Endometrial microvascular endothelial cells (primary cell): ENCODE results near the gene ACAP2. TPM values are rescaled to one million over a fixed set of nuclear protein-coding genes. Genes with fewer than 3 reads are reported as not detected.
"Not testable (repeated sequence)": the region's sequence is repeated elsewhere in the genome, so short reads cannot be mapped to it uniquely, and the experiment has no call there.

Experiments used
- in situ Hi-C: cut with HindIII; loops from 2 replicates; pipeline ENCODE4 v1.10.0; 2017; ENCODE audit warnings: low sequenced_read_pairs, low pct_unique_long_range_greater_than_20kb; ENCODE audit errors: inconsistent ontology term
- total RNA-seq: library from RNA; depleted of rRNA; stranded (reverse); fragments of >200 nt; gene quantifications from one replicate; pipeline ENCODE4 v1.2.3, GENCODE V29; 2015; ENCODE audit errors: inconsistent ontology term

ACAP2 gene
- total RNA-seq, result 36.0 TPM

GRCh38 chr3:195442573-195443390 lies at the start of gene ACAP2:
Gene ACAP2, minus strand, starts transcription at chr3:195443020. Its CDS starts 173 bp downstream, at chr3:195442847.
- in situ Hi-C loops, result loop anchor here (10.0 kb wide), 1 partner anchor 288 kb away; no protein-coding TSS in a partner anchor

- in situ Hi-C loops, result no loop called here
These were observed 32.8 kb upstream of the ACAP2 start for GRCh38 chr3:195475614-195476013.

GRCh38 chr3:195475116-195475515 lies 32.3 kb upstream of the ACAP2 start:
- in situ Hi-C loops, result not testable (repeated sequence)

GRCh38 chr3:195468841-195469240 lies 26.0 kb upstream of the ACAP2 start:
- in situ Hi-C loops, result no loop called here

- in situ Hi-C loops, result no loop called here
These were observed 25.6 kb upstream of the ACAP2 start for GRCh38 chr3:195468391-195468776.

- in situ Hi-C loops, result no loop called here
These were observed 25.0 kb upstream of the ACAP2 start for GRCh38 chr3:195467641-195468390.

- in situ Hi-C loops, result no loop called here
These were observed 23.4 kb upstream of the ACAP2 start for GRCh38 chr3:195466251-195466650.

GRCh38 chr3:195462922-195463321 lies 20.1 kb upstream of the ACAP2 start:
- in situ Hi-C loops, result not testable (repeated sequence)

- in situ Hi-C loops, result no loop called here
These were observed 19.4 kb upstream of the ACAP2 start for GRCh38 chr3:195462308-195462610.

- in situ Hi-C loops, result no loop called here
These were observed 18.9 kb upstream of the ACAP2 start for GRCh38 chr3:195461594-195462307.

GRCh38 chr3:195460091-195460713 lies 17.4 kb upstream of the ACAP2 start:
- in situ Hi-C loops, result no loop called here

- in situ Hi-C loops, result no loop called here
These were observed 15.5 kb upstream of the ACAP2 start for GRCh38 chr3:195458316-195458717.

- in situ Hi-C loops, result no loop called here
These were observed 13.0 kb upstream of the ACAP2 start for GRCh38 chr3:195455789-195456188.

- in situ Hi-C loops, result no loop called here
These were observed 10.4 kb upstream of the ACAP2 start for GRCh38 chr3:195453236-195453635.

- in situ Hi-C loops, result no loop called here
These were observed 8.7 kb upstream of the ACAP2 start for GRCh38 chr3:195451373-195452015.

- in situ Hi-C loops, result no loop called here
These were observed 8.0 kb upstream of the ACAP2 start for GRCh38 chr3:195450731-195451229.

- in situ Hi-C loops, result loop anchor here (10.0 kb wide), 1 partner anchor 294 kb away; no protein-coding TSS in a partner anchor
These were observed 5.5 kb upstream of the ACAP2 start for GRCh38 chr3:195448205-195448875.

- in situ Hi-C loops, result loop anchor here (10.0 kb wide), 1 partner anchor 292 kb away; no protein-coding TSS in a partner anchor
These were observed 4.4 kb upstream of the ACAP2 start for GRCh38 chr3:195447201-195447600.
